MM.1S (cell line): Measurements from ENCODE around the gene URGCP.

ENCODE experiments used
- CTCF ChIP-seq: fragments of 300-600 bp; sonication (generic); IDR thresholded peaks from 2 replicates; pipeline ENCODE4 v1.5.1; 2016; ENCODE audit warnings: antibody characterized with exemption, low read length, mixed read lengths
- EZH2 ChIP-seq: fragments of 300-600 bp; sonication (generic); optimal IDR thresholded peaks from 2 replicates; pipeline ENCODE3; 2017; ENCODE audit warnings: low read depth, mild to moderate bottlenecking, antibody characterized with exemption, low read length, mixed read lengths

- TF ChIP-seq CTCF (no peak), EZH2 (no peak)
These were observed 16.3 kb upstream of the URGCP start for GRCh38 chr7:43922726-43923125.
